Neural progenitor cell (in vitro differentiated cells): ENCODE results near the gene IRX3. TPM values are rescaled to one million over a fixed set of nuclear protein-coding genes. Genes with fewer than 3 reads are reported as not detected.

Experiments used
- DNase-seq: peaks from one replicate; pipeline ENCODE4 v3.0.0-alpha.2; 2016; ENCODE audit warnings: low spot score
- H2AFZ ChIP-seq: fragments of 200-600 bp; sonication (generic); replicated peaks from 2 replicates; pipeline ENCODE4 v1.6.1; 2016; ENCODE audit warnings: antibody characterized with exemption
- H3F3A ChIP-seq: fragments of 200-600 bp; sonication (generic); 2 replicates; pipeline ENCODE4 v1.6.1; 2016; ENCODE audit warnings: antibody characterized with exemption, low read depth
- H3K27ac ChIP-seq: fragments of 200-600 bp; sonication (generic); 2 replicates; pipeline ENCODE4 v1.5.1; 2016; ENCODE audit warnings: mild to moderate bottlenecking
- H3K27me3 ChIP-seq: fragments of 200-600 bp; sonication (generic); 2 replicates; pipeline ENCODE4 v1.6.1; 2016; ENCODE audit warnings: mild to moderate bottlenecking, moderate library complexity
- H3K36me3 ChIP-seq: fragments of 200-600 bp; sonication (generic); 2 replicates; pipeline ENCODE4 v1.5.1; 2016
- H3K4me1 ChIP-seq: fragments of 200-600 bp; sonication (generic); 2 replicates; pipeline ENCODE4 v1.6.1; 2016; ENCODE audit warnings: mixed run types
- H3K4me2 ChIP-seq: fragments of 200-600 bp; sonication (generic); 2 replicates; pipeline ENCODE4 v1.6.1; 2016
- H3K4me3 ChIP-seq: fragments of 200-600 bp; sonication (generic); 2 replicates; pipeline ENCODE4 v1.5.1; 2016
- H3K79me2 ChIP-seq: fragments of 200-600 bp; sonication (generic); 2 replicates; pipeline ENCODE4 v1.6.1; 2016; ENCODE audit warnings: low read depth
- H3K9ac ChIP-seq: fragments of 200-600 bp; sonication (generic); 2 replicates; pipeline ENCODE4 v1.6.1; 2016
- H3K9me3 ChIP-seq: fragments of 200-600 bp; sonication (generic); 2 replicates; pipeline ENCODE4 v1.5.1; 2016; ENCODE audit warnings: low read depth
- H4K20me1 ChIP-seq: fragments of 200-600 bp; sonication (generic); 2 replicates; pipeline ENCODE4 v1.6.1; 2016; ENCODE audit warnings: low read depth
- H3K27ac Mint-ChIP-seq: 3 replicates; pipeline ENCODE4 v1.8.0; 2021; ENCODE audit warnings: mixed read lengths
- H3K27me3 Mint-ChIP-seq: 2 replicates; pipeline ENCODE4 v1.8.0; 2022; ENCODE audit warnings: low read depth, mild to moderate bottlenecking, inconsistent platforms, moderate library complexity, mixed read lengths; ENCODE audit not compliant: insufficient read depth
- H3K36me3 Mint-ChIP-seq: 3 replicates; pipeline ENCODE4 v1.8.0; 2021; ENCODE audit warnings: mixed read lengths
- H3K4me1 Mint-ChIP-seq: 3 replicates; pipeline ENCODE4 v1.8.0; 2021; ENCODE audit warnings: mixed read lengths
- H3K4me3 Mint-ChIP-seq: 3 replicates; pipeline ENCODE4 v1.8.0; 2021; ENCODE audit warnings: mild to moderate bottlenecking, moderate library complexity, mixed read lengths
- H3K9me3 Mint-ChIP-seq: 3 replicates; pipeline ENCODE4 v1.8.0; 2020; ENCODE audit warnings: mixed read lengths
- CTCF ChIP-seq: fragments of 200-600 bp; sonication (generic); IDR thresholded peaks from 2 replicates; pipeline ENCODE4 v1.5.1; 2017; ENCODE audit warnings: antibody characterized with exemption, mild to moderate bottlenecking
- EZH2 ChIP-seq: fragments of 200-600 bp; sonication (generic); IDR thresholded peaks from 2 replicates; pipeline ENCODE4 v1.6.1; 2017; ENCODE audit warnings: antibody characterized with exemption, mild to moderate bottlenecking, moderate library complexity
- EZH2phosphoT487 ChIP-seq: fragments of 200-600 bp; sonication (generic); IDR thresholded peaks from 2 replicates; pipeline ENCODE4 v1.6.1; 2017; ENCODE audit warnings: antibody characterized with exemption
- total RNA-seq: library from RNA; depleted of rRNA; stranded (reverse); fragments of >200 nt; gene quantifications from 2 replicates; pipeline ENCODE4 v1.2.3, GENCODE V29; 2015; ENCODE audit warnings: low replicate concordance

The IRX3 gene
- total RNA-seq, 1 donor from 2014 or later = 9.1 TPM

- no peaks in the 10 kb centered on the region for H3K27me3 ChIP-seq
- H3K36me3 ChIP-seq = no peaks in the 10 kb centered on the region
- H3K4me2 ChIP-seq = no peak overlapping the region
- H3K9me3 ChIP-seq = no peaks in the 10 kb centered on the region
- no peaks in the 10 kb centered on the region for H3K79me2 ChIP-seq
- Mint-ChIP-seq H3K9me3 (peaks cover 7% of the 10 kb centered on the region), H3K4me3 (no peak overlapping the region), H3K27me3 (peaks cover 10% of the 10 kb centered on the region), H3K27ac (no peak overlapping the region), H3K4me1 (peaks cover 20% of the 10 kb centered on the region), H3K36me3 (no peaks in the 10 kb centered on the region)
- H3K9ac ChIP-seq = no peak overlapping the region
- H3K4me3 ChIP-seq = no peak overlapping the region
- no peak for DNase-seq
- H2AFZ ChIP-seq = no peak overlapping the region
- TF ChIP-seq EZH2 = no peak
- TF ChIP-seq CTCF = no peak
- no peak for TF ChIP-seq EZH2phosphoT487
- peaks cover 16% of the 10 kb centered on the region for H3K4me1 ChIP-seq
- peaks cover 14% of the 10 kb centered on the region for H3F3A ChIP-seq
- H3K27ac ChIP-seq = no peak overlapping the region
- no peaks in the 10 kb centered on the region for H4K20me1 ChIP-seq
Observed at GRCh38 chr16:54239456-54239855, 47.1 kb downstream of the IRX3 start.

- H3K4me1 Mint-ChIP-seq = peaks cover 11% of the 10 kb centered on the region
- no peaks in the 10 kb centered on the region for H3K36me3 Mint-ChIP-seq
- no peak overlapping the region for H3K27ac Mint-ChIP-seq
- Histone ChIP-seq H4K20me1 (no peaks in the 10 kb centered on the region), H3K36me3 (no peaks in the 10 kb centered on the region), H3K4me1 (peaks cover 17% of the 10 kb centered on the region), H3K4me3 (no peak overlapping the region), H3K9me3 (no peaks in the 10 kb centered on the region), H3K4me2 (no peak overlapping the region), H2AFZ (no peak overlapping the region), H3K27ac (no peak overlapping the region), H3F3A (peaks cover 18% of the 10 kb centered on the region), H3K79me2 (no peaks in the 10 kb centered on the region), H3K27me3 (no peaks in the 10 kb centered on the region), H3K9ac (no peak overlapping the region)
- H3K9me3 Mint-ChIP-seq = no peaks in the 10 kb centered on the region
- DNase-seq = no peak
- no peak overlapping the region for H3K4me3 Mint-ChIP-seq
- peaks cover 5% of the 10 kb centered on the region for H3K27me3 Mint-ChIP-seq
- TF ChIP-seq EZH2phosphoT487 (no peak), EZH2 (no peak), CTCF (no peak)
Observed at GRCh38 chr16:54236773-54237172, 49.8 kb downstream of the IRX3 start.

- Histone ChIP-seq H3K27ac (no peak overlapping the region), H3F3A (peaks cover 18% of the 10 kb centered on the region), H3K4me1 (peaks cover 13% of the 10 kb centered on the region), H3K4me3 (no peak overlapping the region), H3K36me3 (no peaks in the 10 kb centered on the region), H3K27me3 (no peaks in the 10 kb centered on the region), H2AFZ (no peak overlapping the region), H3K4me2 (no peak overlapping the region), H3K9ac (no peak overlapping the region), H3K9me3 (no peaks in the 10 kb centered on the region), H4K20me1 (no peaks in the 10 kb centered on the region), H3K79me2 (no peaks in the 10 kb centered on the region)
- peaks cover 4% of the 10 kb centered on the region for H3K4me1 Mint-ChIP-seq
- peaks cover 2% of the 10 kb centered on the region for H3K27me3 Mint-ChIP-seq
- no peak overlapping the region for H3K4me3 Mint-ChIP-seq
- H3K27ac Mint-ChIP-seq = no peak overlapping the region
- TF ChIP-seq EZH2phosphoT487 = no peak
- no peak for TF ChIP-seq CTCF
- no peak for TF ChIP-seq EZH2
- no peaks in the 10 kb centered on the region for H3K9me3 Mint-ChIP-seq
- H3K36me3 Mint-ChIP-seq = no peaks in the 10 kb centered on the region
- DNase-seq = no peak
Observed at GRCh38 chr16:54233615-54234014, 53.0 kb downstream of the IRX3 start.
